HL-60 (cell line): ENCODE results near the gene C2orf92.

Experiments used
- CTCF ChIP-seq: IDR thresholded peaks from one replicate; pipeline ENCODE4 v1.5.1; 2011; ENCODE audit warnings: low read length, control low read depth, inconsistent platforms; ENCODE audit not compliant: insufficient read depth
- POLR2AphosphoS5 ChIP-seq: IDR thresholded peaks from 2 replicates; pipeline ENCODE4 v1.6.1; 2012; ENCODE audit warnings: low read depth

- TF ChIP-seq CTCF (no peak), POLR2AphosphoS5 (no peak)
These were observed 958 bp downstream of the C2orf92 start for GRCh38 chr2:97670471-97670870.
